H1 (cell line): ENCODE results near the gene KCTD2.
"Not testable (repeated sequence)": the region's sequence is repeated elsewhere in the genome, so short reads cannot be mapped to it uniquely, and the experiment has no call there.

ENCODE experiments used
- ATF2 ChIP-seq: IDR thresholded peaks from 2 replicates; pipeline ENCODE4 v1.6.1; 2012; ENCODE audit warnings: low read length, inconsistent platforms
- CTCF ChIP-seq, 3 experiments: IDR thresholded peaks; 1 replicate in 2 of 3; 2 replicates in 1 of 3; pipeline versions ENCODE4 v1.5.1 to v1.6.1; 2011; ENCODE audit warnings: low read length in 3 of 3, mild to moderate bottlenecking in 3 of 3, inconsistent platforms in 2 of 3, low read depth in 1 of 3, moderate library complexity in 1 of 3; ENCODE audit not compliant: insufficient read depth in 1 of 3; ENCODE audit errors: control extremely low read depth in 1 of 3
- EZH2 ChIP-seq: fragments of 200-600 bp; sonication (generic); IDR thresholded peaks from 2 replicates; pipeline ENCODE4 v1.7.1; 2012; ENCODE audit warnings: low read depth, mild to moderate bottlenecking, moderate library complexity, low read length, inconsistent platforms; ENCODE audit not compliant: severe bottlenecking
- JUN ChIP-seq: IDR thresholded peaks from 2 replicates; pipeline ENCODE4 v1.6.1; 2011; ENCODE audit warnings: low read depth, mild to moderate bottlenecking, improper control_type of control experiment, low read length
- MAX ChIP-seq: IDR thresholded peaks from 2 replicates; pipeline ENCODE4 v1.6.1; 2012; ENCODE audit warnings: inconsistent platforms
- POLR2A ChIP-seq, 2 experiments: IDR thresholded peaks; 1 replicate in 1 of 2; 2 replicates in 1 of 2; pipeline ENCODE4 v1.6.1; 2011; ENCODE audit warnings: low read depth in 2 of 2, low read length in 2 of 2, mild to moderate bottlenecking in 2 of 2; ENCODE audit errors: control extremely low read depth in 1 of 2
- POLR2AphosphoS5 ChIP-seq: IDR thresholded peaks from 2 replicates; pipeline ENCODE4 v1.6.1; 2011; ENCODE audit warnings: low read depth, low read length
- POU5F1 ChIP-seq: IDR thresholded peaks from 2 replicates; pipeline ENCODE4 v1.6.1; 2011; ENCODE audit warnings: low read depth, mild to moderate bottlenecking, low read length, moderate library complexity
- RAD21 ChIP-seq, 2 experiments: IDR thresholded peaks in 1 of 2; conservative IDR thresholded peaks in 1 of 2; 2 replicates each; pipeline ENCODE4 v1.6.1; 2011; ENCODE audit warnings: low read depth in 2 of 2, low read length in 2 of 2, improper control_type of control experiment in 1 of 2, inconsistent platforms in 1 of 2, mild to moderate bottlenecking in 1 of 2, moderate library complexity in 1 of 2
- RBBP5 ChIP-seq: IDR thresholded peaks from 2 replicates; pipeline ENCODE4 v1.7.1; 2012; ENCODE audit warnings: low read depth, mild to moderate bottlenecking, inconsistent platforms, low read length, moderate library complexity, borderline replicate concordance
- SIX5 ChIP-seq: IDR thresholded peaks from 2 replicates; pipeline ENCODE4 v1.6.1; 2011; ENCODE audit warnings: mild to moderate bottlenecking, low read depth, low read length
- SUZ12 ChIP-seq: fragments of 200-600 bp; sonication (generic); IDR thresholded peaks from 2 replicates; pipeline ENCODE4 v1.6.1; 2012; ENCODE audit warnings: mild to moderate bottlenecking, inconsistent platforms, low read length, moderate library complexity, mixed read lengths
- TCF12 ChIP-seq: IDR thresholded peaks from 2 replicates; pipeline ENCODE4 v1.6.1; 2011; ENCODE audit warnings: low read depth, mild to moderate bottlenecking, low read length

- TF ChIP-seq CTCF (IDR thresholded peaks at IDR 0.05; ENCODE audit: control extremely low read depth in 1 of 3, insufficient read depth in 1 of 3, low read depth in 1 of 3, low read length in 3 of 3); EZH2; RAD21 (IDR thresholded peaks at IDR 0.05 in 1 of 2, conservative IDR thresholded peaks at IDR 0.05 in 1 of 2; ENCODE audit: low read depth in 2 of 2, low read length in 2 of 2); POLR2A (IDR thresholded peaks at IDR 0.05; ENCODE audit: control extremely low read depth in 1 of 2, low read depth in 2 of 2, low read length in 2 of 2); SUZ12; RBBP5; MAX; TCF12; ATF2; POU5F1; JUN; SIX5; POLR2AphosphoS5: not testable (repeated sequence)
Measured at GRCh38 chr17:75045946-75046406, 1.0 kb upstream of the KCTD2 start.
